Measurements from ENCODE around the gene PFDN4. TPM values are rescaled to one million over a fixed set of nuclear protein-coding genes. Genes with fewer than 3 reads are reported as not detected.
A peak's percentile ranks its signal among the peaks of the same experiment; 100 is the strongest.

Gene PFDN4
- total and polyA plus RNA-seq, 2 of the 13 experiments (the other 11 are each of a cell fraction or from before 2014, with no cell fraction given): 59.8 to 227 TPM

- no TSS peak for BruUV-seq (replicated peaks)
- ChIA-PET POLR2A (interaction anchor here (0.9 to 1.8 kb wide), 3 partner anchors 9 to 28 kb away, joined by 3 to 6 read pairs (median 5); no protein-coding TSS in a partner anchor), CTCF (ENCODE audit: low intra/inter-chr PET ratio, low total read pairs) (no interaction called here)
- H3K36me3 ChIP-seq (replicated peaks in 1 of 2; ENCODE audit: control insufficient read depth in 1 of 2, insufficient read depth in 2 of 2, low read length in 2 of 2): no peaks in the 10 kb centered on the region; a peak in 2 of 5 replicates
- in situ Hi-C loops (cut with HindIII; ENCODE audit: extremely low pct_ligation_motif_present, low pct_unique_long_range_greater_than_20kb): no loop called here
- H4K20me1 ChIP-seq (ENCODE audit: insufficient read depth, low read length): no peaks in the 10 kb centered on the region
- WGBS (ENCODE audit: low lambda C conversion rate): 86% methylated on average over 9 of the region's 9 CpGs
- peak overlapping the region; percentile 77 for H2AFZ ChIP-seq (ENCODE audit: low read length)
- intact Hi-C loops (cut with micrococcal nuclease; ENCODE audit: unreplicated experiment): no loop called here
- peak overlapping the region; percentile 25 for H3K27ac ChIP-seq (ENCODE audit: extremely low read length, insufficient read depth, low read length)
- FAIRE-seq (peak; percentile 49), DNase-seq (ENCODE audit: low spot score) (no peak), ATAC-seq (peak; percentile 81)
- no peaks in the 10 kb centered on the region for H3K9me3 ChIP-seq (ENCODE audit: low read length)
- H3K9ac ChIP-seq (ENCODE audit: insufficient read depth, low read depth, low read length): no peak overlapping the region
- no peak overlapping the region for H3K4me3 ChIP-seq (replicated peaks in 1 of 3; ENCODE audit: insufficient read depth in 1 of 3, low read depth in 2 of 3, low read length in 3 of 3)
- H3K4me2 ChIP-seq (ENCODE audit: low read depth, low read length): no peak overlapping the region; the same call in 1 of the 2 replicates
- no peaks in the 10 kb centered on the region for H3K27me3 ChIP-seq (ENCODE audit: control insufficient read depth in 1 of 2, insufficient read depth in 2 of 2, low read length in 2 of 2)
- H3K79me2 ChIP-seq (ENCODE audit: insufficient read depth, low read length): no peaks in the 10 kb centered on the region
- peaks cover 13% of the 10 kb centered on the region for H3K4me1 ChIP-seq (ENCODE audit: insufficient read depth, low read length)
- TF ChIP-seq CAMTA2 (CRISPR knock-in tag; IDR thresholded peaks at IDR 0.05; ENCODE audit: borderline replicate concordance): no peak
- TF ChIP-seq HNF4G (IDR thresholded peaks at IDR 0.05; ENCODE audit: borderline replicate concordance, low read depth, low read length): peak; percentile 13; the same call in 1 of the 2 replicates
- no peak for TF ChIP-seq HNF4G (CRISPR knock-in tag; IDR thresholded peaks at IDR 0.05; ENCODE audit: borderline replicate concordance, low read depth)
- TF ChIP-seq PATZ1 (CRISPR knock-in tag; IDR thresholded peaks at IDR 0.05): no peak
- TF ChIP-seq ZMYM3 (CRISPR knock-in tag; IDR thresholded peaks at IDR 0.05): peak; percentile 68; the same call in 1 of the 2 replicates
- no peak for TF ChIP-seq ZNF749 (CRISPR knock-in tag; IDR thresholded peaks at IDR 0.05; ENCODE audit: borderline replicate concordance)
- TF ChIP-seq ZNF12 (CRISPR knock-in tag; IDR thresholded peaks at IDR 0.05): no peak
- 0 out of 2 replicates have a peak, but pooled peaks have one; percentile 32 for TF ChIP-seq ZNF501 (CRISPR knock-in tag; IDR thresholded peaks at IDR 0.05)
- TF ChIP-seq RXRB (CRISPR knock-in tag; IDR thresholded peaks at IDR 0.05; ENCODE audit: borderline replicate concordance): peak; percentile 37; the same call in 1 of the 2 replicates
- TF ChIP-seq UBTF (CRISPR knock-in tag; IDR thresholded peaks at IDR 0.05): peak; percentile 30; the same call in 1 of the 2 replicates
- TF ChIP-seq BHLHE40 (IDR thresholded peaks at IDR 0.05; ENCODE audit: low read length): peak; percentile 42; the same call in 1 of the 2 replicates
These were observed 46.7 kb upstream of the PFDN4 start for GRCh38 chr20:54161008-54161820.
